Subcutaneous adipose tissue (tissue), 4 donors: ENCODE data around the gene CEP55. TPM values are rescaled to one million over a fixed set of nuclear protein-coding genes. Genes with fewer than 3 reads are reported as not detected.

ENCODE experiments used
- total RNA-seq, 4 donors: library from RNA; depleted of rRNA; stranded (reverse); fragments of >200 nt; gene quantifications; one replicate each; pipeline ENCODE4 v1.1.0, GENCODE V29; 2016
- TF ChIP-seq, protein P1 (sequence below): fragments of 450-650 bp; IDR thresholded peaks from one replicate; pipeline ENCODE4 v1.5.1; 2016; ENCODE audit warnings: low read depth, mild to moderate bottlenecking, control low read depth, antibody characterized with exemption, moderate library complexity

CEP55 gene
- total RNA-seq, 4 donors from 2014 or later = 0.19 to 4.2 (median 1.5) TPM

DNA sequence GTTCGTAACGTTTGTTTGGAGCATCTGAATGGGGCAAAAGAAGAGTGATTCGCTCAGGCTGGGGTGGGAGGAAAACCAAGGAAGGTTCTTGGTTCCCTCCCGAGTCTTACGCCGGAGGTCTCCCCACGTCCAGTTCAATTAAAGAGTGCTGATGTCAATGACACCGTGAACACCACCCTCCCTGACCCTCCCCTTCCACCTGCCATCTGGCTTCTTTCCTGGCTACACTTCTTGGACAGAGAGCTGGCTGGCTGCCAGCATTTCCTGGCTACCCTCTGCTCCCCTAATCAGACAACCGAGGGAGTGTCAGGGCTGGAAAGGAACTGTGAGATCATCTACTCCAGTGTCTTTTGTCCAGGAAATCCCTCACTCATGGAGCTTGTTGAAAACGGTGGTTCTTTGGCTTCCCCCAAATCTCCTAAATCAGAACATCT, 46.0 kb downstream of the CEP55 start:
- TF ChIP-seq, protein P1, sequence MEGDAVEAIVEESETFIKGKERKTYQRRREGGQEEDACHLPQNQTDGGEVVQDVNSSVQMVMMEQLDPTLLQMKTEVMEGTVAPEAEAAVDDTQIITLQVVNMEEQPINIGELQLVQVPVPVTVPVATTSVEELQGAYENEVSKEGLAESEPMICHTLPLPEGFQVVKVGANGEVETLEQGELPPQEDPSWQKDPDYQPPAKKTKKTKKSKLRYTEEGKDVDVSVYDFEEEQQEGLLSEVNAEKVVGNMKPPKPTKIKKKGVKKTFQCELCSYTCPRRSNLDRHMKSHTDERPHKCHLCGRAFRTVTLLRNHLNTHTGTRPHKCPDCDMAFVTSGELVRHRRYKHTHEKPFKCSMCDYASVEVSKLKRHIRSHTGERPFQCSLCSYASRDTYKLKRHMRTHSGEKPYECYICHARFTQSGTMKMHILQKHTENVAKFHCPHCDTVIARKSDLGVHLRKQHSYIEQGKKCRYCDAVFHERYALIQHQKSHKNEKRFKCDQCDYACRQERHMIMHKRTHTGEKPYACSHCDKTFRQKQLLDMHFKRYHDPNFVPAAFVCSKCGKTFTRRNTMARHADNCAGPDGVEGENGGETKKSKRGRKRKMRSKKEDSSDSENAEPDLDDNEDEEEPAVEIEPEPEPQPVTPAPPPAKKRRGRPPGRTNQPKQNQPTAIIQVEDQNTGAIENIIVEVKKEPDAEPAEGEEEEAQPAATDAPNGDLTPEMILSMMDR = no peak

DNA sequence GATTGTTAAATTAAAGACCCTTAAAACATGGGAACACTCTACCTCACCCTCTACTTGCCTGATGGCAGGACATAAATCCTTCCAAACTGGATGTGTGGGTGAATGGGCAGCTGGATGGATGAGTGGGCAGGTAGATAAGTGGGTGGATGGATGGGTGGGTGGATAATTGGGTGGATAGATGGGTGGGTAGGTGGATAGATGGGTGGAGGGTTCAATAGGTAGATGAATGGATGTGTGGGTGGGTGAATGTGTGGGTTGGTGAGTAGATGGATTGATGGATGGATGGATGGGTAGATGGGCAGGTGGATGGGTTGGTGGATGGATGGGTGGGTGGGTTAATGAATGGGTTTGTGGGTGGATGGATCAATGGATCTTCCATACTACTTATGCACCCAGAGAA, 51.1 kb downstream of the CEP55 start:
- TF ChIP-seq, protein P1 = no peak

DNA sequence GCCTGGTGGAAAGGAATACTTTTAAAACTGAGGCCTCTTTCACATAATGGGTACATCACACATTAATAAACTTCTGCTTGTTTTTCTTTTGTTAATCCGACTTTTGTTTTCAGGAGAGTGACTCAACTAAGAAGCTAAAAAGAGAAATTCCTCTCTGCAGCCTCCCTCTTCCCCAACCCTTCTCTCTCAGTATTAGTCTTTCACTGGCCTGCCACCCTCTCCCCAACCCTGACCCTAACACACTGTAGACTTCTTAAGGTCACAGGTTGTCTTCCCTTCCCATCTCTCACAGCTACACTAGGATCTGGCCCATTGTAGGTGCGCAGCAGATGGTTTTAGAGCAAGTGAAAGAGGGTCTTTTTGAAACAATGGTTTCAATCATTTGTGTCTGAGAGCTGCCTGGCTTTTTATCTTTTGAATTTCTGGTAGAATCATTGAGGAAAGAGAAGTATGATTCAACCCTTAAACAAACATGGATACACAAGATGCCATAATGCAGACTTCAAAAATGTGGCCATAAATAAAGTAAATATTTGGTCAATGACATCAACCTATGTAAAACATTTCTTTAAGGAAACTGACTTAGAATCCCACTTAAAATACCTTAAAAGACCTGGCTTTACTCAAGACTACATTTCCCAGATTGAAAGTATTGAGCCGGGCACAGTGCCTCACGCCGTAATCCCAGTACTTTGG, 52.1 kb downstream of the CEP55 start:
- TF ChIP-seq, protein P1 = no peak

DNA sequence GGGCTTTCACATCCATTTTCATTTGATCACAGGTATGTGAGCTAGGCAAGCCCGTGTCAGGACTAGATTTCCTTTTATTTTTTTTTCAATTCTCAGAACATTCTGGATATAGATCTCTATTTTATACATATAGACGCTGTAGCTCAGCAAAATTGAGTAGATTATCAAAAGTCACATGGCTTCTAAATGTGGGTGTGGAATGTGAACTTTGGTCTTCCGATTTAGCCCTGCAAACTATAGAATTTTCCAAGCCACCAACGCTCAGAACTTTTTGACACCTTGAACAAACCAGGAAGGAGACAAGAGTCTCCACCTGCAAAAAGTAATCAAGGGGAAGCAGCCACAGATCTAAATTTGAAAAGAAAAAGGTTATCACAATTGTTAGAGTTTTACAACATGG, 54.2 kb downstream of the CEP55 start:
- TF ChIP-seq, protein P1 = no peak

DNA sequence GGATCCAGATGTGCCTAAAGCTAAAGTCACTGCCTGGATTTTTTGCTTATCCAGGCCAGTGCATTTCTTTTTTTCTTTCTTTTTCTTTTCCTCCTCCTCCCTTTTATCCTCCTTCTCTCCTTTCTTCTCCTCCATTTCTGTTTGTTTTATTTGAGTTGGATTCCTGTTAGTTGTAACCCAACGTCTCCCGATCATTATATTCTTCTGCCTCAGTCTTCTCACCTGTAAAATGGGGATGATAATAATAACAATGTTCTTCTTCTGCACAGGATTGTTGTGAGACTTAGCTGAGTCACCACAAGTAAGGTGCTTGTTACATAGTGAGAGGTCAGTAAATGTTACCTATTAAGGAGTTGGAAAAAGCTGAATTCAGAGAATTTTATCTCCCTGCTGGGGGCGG, 56.4 kb downstream of the CEP55 start:
- TF ChIP-seq, protein P1 = no peak

DNA sequence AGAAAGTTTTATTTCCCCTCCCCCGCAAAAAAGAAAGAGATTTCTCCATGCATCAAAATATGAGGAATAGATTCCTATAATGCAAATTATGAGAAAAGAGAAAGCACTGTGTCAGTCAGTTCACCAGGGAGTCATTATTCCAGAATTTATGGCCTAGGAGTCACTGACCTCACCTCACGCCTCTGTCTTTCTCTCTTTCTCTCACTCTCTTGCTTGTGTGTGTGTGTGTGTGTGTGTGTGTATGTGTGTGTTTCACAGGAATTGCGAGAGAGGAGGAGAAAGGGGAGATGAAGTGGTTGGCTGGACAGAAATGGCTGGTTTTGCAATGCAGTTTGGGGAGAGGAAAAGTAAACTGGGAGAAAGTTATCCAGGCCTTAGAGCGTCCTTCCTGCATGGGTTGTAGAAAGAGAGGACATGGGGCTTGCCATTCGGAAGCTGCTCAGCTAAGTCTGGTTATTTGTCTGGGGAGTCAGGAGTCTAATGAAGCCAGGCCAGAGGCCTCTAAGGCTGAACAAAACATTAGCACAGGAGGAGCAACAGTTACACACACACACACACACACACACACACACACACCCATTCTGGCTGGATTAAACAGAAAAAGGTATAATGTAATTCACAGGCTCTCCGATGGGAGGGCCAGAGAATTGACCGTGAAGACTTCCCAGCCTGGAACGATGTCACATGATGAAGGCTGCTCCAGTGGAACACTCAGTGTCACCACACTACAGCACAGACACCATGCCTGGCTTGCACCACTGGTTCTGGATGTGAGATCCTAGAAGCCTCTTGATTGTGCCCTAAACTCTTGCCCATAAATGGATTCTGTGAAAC, 57.3 kb downstream of the CEP55 start:
- TF ChIP-seq, protein P1 = no peak

DNA sequence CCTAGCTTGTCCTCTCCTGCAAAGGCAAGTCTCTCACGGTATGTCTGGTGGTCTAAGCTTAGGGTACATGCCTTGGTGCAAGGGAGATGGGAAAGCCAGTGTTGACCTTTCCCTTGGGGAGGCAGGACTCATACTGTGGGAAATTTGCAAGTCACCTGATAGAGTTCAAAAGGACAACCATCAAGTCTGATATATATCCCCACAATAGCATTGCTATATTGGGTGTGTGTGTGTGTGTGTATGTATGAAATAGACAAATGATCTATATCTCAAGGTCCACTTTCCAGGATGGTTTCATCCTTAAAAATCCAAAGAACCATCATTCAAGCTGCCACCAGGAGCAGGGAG, 57.9 kb downstream of the CEP55 start:
- TF ChIP-seq, protein P1 = no peak
